GM21390 (cell line): ENCODE results near the gene WDR43.

Experiments
- ATAC-seq: cut with Tn5 transposase; IDR thresholded peaks from one replicate; pipeline ENCODE4 v1.9.1; 2021; ENCODE audit not compliant: unreplicated experiment

Gene WDR43

GRCh38 chr2:28993206-28993960 lies 98.9 kb downstream of the WDR43 start:
- no peak for ATAC-seq

- no peak for ATAC-seq
Observed at GRCh38 chr2:28994074-28994473, 99.6 kb downstream of the WDR43 start.

- ATAC-seq: no peak
Observed at GRCh38 chr2:28994679-28995078, 100.2 kb downstream of the WDR43 start.

- ATAC-seq: no peak
Observed at GRCh38 chr2:28995765-28996750, 101.6 kb downstream of the WDR43 start.

- ATAC-seq: no peak
Observed at GRCh38 chr2:28997237-28997846, 102.9 kb downstream of the WDR43 start.
